GM23338 (cell line): ENCODE data around the gene FASN.

ENCODE experiments used
- CREB1 ChIP-seq: fragments of 250-450 bp; sonication (Bioruptor Pico); IDR thresholded peaks from 2 replicates; pipeline ENCODE4 v1.5.0; 2020; ENCODE audit warnings: low read depth, mild to moderate bottlenecking, moderate library complexity
- CTCF ChIP-seq, 2 experiments: fragments of 200-600 bp in 1 of 2; sonication (generic) in 1 of 2; conservative IDR thresholded peaks; 2 replicates each; pipeline versions ENCODE4 v1.5.1 to v1.6.1; 2016 to 2017; ENCODE audit warnings: antibody characterized with exemption in 2 of 2, low read depth in 2 of 2, mild to moderate bottlenecking in 2 of 2, moderate library complexity in 1 of 2
- POLR2AphosphoS5 ChIP-seq: IDR thresholded peaks from 2 replicates; pipeline ENCODE4 v1.6.1; 2016; ENCODE audit warnings: antibody characterized with exemption, low read depth

GRCh38 chr17:82053130-82053529 lies 44.9 kb downstream of the FASN start:
- no peak for TF ChIP-seq CTCF (conservative IDR thresholded peaks at IDR 0.05; ENCODE audit: low read depth in 2 of 2)
- no peak for TF ChIP-seq CREB1 (CRISPR knock-in tag)
- TF ChIP-seq POLR2AphosphoS5: no peak
